NCI-H1436 (cell line): ENCODE results near the gene RNASEH2A.
"Not testable (repeated sequence)": the region's sequence is repeated elsewhere in the genome, so short reads cannot be mapped to it uniquely, and the experiment has no call there.

ENCODE experiments used
- DNase-seq: peaks from one replicate; lab custom pipeline; 2025; lab: John Stamatoyannopoulos, UW

The RNASEH2A gene

DNA sequence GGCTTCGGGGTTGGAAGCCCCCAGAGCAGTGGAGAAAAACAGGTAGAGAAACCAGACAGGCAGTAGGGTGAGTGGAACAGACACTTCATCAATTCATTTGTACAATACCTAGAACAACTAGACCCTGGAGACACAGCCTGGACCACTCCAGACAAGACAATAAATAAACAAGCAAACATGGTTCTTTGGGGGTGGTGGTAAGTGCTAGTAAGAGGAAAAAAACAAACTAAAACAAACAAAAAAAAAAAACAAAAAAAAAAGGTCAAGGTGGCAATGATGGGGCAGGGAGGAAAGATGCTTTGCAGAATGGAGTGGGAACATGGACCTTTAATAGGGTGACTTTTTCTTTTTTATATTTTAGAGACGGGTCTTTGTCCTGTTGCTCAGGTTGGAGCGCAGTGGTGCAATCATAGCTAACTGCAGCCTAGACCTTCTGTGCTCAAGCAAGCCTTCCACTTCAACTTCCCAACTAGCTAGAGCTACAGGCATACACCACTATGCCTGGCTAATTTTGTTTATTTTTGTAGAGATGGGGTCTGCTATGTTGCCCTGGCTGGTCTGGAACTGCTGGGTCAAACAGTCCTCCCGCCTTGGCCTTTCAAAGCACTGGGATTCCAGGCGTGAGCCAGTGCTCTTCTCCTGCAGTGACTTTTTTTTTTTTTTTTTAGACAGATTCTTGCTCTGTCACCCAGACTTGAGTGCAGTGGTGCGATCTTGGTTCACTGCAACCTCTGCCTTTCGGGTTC, 12.0 kb upstream of the RNASEH2A start:
- DNase-seq = no peak

DNA sequence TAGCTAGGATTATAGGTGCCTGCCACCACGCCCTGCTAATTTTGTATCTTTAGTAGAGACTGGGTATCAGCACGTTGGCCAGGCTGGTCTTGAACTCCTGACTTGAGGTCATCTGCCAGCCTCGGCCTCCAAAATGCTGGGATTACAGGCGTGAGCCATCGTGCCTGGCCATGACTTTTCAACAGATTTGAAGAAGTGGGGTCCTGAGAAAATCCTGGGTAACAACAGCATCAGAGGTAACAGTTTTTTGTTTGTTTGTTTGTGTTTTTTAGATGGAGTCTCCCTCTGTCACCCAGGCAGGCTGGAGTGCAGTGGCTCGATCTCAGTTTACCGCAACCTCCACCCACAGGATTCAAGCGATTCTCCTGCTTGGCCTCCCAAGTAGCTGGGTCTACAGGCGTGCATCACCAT, 11.4 kb upstream of the RNASEH2A start:
- DNase-seq = no peak

DNA sequence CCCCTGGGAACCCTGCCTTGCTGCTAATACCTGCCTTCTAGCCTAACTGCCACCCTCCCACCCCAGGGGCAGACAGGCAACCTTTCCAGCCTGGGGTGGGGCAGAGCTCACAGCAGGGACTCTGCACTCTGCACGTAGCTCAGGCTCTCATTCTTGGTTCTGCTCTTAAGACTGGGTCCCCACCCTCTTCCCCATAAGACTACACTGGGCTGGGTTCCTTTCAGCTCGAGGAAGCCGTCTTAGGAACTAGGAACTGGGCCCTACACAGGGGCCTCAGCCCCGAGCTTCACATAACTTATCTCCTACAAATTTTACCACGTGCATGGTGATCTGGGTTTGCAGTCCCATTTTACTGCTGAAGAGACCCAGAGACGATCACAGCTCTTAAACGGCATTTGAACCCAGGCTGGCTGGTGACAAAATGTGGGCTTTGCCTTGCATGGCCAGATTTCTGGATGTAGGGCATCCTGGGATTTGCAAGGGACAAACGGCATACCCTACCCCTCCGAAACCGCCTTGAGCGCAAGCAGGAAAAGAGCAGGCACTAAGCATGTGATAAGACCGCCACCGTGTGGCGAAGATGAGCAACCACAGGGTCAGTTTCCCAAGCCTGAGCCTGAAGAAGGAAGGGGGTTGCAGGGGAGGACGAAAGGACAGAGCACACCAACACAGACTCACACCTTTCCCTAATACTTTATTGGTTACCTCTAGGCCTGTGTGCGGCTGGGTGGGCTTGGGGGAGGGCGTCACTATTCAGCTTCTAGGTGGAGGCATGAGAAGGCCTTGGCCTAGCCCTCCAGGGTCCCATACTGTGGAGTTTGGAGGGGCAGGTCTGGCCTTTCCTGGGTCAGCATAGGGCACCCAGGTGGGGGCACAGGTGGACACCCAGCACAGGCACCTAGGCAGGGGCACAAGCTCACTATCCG, 10.0 kb upstream of the RNASEH2A start:
- DNase-seq = peak; percentile 78

DNA sequence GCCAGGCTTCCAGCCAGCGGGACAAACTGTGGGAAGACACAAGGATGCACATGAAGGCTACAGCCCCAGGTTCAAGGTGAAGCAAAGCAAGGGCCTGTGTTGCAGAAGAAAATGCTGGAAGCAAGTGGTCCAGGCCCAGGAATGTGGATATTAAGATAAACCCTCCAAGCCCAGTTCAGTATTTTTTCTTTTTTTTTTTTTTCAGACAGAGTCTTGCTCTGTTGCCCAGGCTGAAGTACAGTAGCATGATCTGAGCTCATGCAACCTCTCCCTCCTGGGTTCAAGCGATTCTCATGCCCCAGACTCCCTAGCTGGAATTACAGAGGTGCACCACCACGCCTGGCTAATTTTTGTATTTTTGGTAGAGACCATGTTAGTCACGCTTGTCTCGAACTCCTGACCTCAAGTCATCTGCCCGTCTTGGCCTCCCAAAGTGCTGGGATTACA, 9.2 kb upstream of the RNASEH2A start:
- no peak for DNase-seq

DNA sequence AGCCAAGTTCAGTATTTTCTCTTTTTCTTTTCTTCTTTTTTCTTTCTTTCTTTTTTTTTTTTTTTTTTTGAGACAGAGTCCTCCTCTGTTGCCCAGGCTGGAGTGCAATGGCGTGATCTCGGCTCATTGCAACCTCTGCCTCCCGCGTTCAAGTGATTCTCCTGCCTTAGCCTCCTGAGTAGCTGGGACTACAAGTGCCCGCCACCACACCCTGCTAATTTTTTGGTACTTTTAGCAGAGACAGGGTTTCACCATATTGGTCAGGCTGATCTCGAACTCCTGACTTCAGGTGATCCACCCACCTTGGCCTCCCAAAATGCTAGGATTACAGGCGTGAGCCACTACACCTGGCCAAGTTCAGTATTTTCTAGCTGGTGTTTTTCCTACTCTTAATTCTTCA, 8.8 kb upstream of the RNASEH2A start:
- DNase-seq = not testable (repeated sequence)

DNA sequence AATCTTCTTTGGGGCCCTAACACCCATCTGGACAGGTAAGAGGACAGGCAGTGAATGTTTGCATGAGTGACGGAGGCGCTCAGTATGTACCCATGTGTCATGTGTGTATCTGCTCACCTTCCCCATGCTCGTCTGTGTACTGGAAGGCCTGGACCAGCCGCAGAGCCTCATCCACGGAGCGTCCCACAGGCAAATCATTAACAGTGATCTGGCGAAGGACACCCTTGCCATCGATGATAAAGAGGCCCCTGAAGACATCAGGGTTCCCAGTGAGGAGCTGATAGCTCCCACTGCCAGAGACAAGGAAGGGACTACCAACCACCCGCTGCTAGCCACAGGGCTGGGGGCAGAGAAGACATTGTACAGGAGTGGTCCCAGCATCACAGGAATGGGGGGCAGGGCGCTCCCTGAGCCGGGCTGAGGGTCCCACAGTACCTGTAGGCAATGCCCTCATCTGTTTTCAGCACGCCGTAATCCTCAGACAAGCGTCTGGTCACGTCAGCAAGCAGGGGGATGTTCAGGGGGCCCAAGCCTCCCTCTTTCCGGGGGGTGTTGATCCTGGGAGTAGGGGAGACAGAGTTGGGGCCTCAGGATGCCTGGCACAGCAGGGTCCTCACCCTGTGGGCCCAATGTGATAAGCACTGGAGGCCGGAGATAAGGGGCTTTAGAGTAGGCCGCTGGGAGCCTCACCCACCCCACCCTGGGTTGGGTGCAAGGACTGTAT, 6.5 kb upstream of the RNASEH2A start:
- DNase-seq = no peak

DNA sequence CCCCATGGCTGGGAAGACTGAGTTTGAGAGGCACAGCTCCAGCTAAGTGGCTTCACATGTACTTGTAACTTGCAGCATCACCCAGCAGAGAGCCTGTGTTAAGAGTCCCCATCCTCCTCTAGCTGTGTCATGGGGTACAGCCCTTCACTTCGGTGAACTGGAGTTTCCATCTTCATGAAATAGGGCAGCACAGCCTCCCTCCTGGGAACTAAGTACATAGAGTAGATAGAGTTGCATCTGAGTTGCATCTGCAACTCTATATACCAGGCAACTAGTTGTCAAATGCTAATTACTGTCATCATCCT, 6.0 kb upstream of the RNASEH2A start:
- DNase-seq = no peak

DNA sequence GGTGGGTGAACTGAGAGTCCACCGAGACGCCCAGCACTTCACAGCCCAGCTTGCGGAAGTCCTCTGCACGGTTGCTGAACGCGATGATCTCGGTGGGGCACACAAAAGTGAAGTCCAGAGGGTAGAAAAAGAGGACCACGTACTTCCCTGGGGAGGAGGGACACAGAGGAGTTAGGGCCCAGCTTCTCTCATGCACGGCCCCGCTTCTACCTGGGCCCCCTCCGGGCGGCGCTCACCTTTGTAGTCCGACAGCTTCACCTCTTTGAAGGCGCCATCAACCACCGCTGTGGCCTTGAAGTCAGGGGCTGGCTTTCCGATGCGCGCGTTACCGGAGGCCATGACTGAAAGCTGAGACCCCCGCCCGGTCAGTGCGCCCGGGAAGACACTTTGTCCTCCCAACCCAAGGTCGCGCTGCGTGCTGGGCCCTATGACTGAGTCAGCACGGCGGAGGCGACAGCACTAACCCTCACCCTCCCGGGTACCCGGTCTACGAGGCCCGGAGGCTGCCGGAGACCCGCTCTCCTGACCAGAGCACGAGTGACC, 5.4 kb upstream of the RNASEH2A start:
- DNase-seq = no peak

DNA sequence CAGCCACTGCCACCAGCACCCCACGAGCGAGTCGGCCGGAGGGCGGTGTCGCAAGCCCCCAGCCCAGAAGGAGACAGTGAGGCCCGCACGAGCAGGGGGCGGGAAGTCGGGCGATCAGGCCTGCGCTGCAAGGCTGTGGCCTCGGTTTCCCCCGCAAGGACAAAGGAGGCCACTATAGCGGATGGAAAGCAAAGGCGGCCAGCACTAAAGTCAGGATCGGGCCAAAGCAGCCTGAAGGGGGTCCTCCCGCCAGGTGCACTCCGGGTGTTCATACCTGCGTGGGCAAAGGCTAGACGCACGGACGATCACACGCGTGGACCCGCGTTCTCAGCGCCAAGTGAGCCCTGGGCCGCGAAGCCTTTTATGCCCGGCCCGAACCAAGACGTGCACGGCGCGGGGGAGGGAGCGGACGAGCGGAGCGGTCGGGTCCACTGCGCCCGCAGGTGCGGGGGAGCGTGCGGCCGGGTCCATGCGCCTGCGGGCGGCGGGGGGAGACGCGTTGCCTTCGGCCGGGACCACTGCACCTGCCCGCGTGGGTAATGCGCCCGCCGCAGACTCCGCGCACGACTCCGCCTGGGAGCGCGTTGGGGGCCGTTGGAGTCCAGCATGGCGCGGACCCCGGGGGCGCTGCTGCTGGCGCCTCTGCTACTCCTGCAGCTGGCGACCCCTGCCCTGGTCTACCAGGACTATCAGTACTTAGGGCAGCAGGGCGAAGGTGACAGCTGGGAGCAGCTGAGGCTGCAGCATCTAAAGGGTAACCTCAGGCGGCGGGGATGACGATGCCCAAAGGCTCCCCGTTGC, 4.7 kb upstream of the RNASEH2A start, which contains the start of the genes PRDX2 and THSD8:
Gene PRDX2, minus strand, starts transcription at position 335 of the 801 bp plus-strand sequence. CDS start 539 bp downstream, outside the sequence.
Gene THSD8, plus strand, starts transcription at position 604 of the 801 bp plus-strand sequence. Its CDS starts 3 bp downstream, at position 607.
- peak; percentile 88 for DNase-seq

DNA sequence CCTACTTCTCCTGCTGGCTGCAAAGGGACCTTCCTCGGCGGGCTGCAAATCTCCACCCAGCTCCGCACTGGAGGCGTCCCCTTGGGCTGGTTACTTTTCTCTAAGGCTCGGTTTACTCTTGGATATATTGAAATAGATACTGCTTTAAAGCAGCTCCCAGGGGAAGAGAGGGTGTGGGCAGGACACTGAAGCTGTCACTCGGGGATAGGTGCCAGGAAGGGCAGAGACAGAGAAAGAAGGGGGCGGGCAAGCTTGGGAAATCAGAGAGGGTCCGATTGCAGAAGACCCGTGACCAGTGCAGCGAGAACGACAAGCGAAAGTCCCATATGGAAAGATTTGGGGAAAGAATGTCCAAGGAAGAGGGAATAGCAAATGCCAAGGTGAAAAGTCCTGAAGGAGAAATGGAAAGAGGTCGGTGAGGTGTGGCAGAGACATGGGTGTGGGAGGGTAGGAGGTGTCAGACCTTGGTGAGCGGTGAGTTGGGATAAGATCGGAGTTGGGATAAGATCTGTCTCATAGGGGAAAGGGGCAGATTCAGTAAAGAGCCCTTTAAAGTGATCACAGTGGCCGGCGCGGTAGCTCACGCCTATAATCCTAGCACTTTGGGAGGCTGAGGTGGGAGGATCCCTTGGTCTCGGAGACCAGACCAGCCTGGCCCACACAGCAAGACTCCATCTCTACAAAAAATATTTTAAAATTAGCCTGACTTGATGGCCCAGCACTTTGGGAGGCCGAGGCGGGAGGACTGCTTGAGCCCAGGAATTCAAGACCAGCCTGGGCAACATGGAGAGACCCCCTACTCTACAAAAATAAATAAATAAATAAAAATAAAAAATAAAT, 3.9 kb upstream of the RNASEH2A start:
- DNase-seq = no peak

DNA sequence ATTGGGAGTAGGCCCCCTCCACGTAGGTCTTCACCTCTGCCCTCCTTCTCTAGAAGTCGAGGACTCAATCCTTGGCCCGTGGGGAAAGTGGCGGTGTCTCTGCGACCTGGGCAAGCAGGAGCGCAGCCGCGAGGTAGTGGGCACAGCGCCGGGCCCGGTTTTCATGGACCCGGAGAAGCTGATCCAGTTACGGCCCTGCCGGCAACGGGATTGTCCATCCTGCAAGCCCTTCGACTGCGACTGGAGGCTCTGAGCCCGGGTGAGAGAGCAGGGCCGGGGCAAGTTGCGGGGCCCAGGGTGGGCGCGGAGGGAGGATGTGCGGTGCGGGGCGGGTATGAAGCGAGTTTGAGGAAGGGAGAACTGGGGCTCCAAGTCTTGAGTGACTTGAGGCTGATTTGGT, 2.3 kb upstream of the RNASEH2A start:
- DNase-seq = no peak

DNA sequence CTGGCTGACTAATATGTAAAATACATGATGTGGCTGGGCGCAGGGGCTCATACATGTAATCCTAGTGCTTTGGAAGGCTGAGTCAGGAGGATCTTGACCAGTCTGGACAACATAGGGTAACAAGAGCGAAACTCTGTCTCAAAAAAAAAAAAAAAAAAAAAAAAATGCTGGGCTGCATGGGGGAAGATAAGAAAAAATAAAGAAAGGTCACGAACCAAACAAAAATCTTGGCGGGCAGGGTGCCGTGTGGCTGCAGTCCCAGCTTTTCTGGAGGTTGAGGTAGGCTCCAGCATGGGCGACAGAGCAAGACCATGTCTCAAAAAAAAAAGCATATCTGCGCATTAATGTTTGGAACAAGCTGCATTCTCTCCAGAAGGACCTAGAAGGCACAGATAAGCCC, 8.7 kb downstream of the RNASEH2A start:
- DNase-seq = no peak

DNA sequence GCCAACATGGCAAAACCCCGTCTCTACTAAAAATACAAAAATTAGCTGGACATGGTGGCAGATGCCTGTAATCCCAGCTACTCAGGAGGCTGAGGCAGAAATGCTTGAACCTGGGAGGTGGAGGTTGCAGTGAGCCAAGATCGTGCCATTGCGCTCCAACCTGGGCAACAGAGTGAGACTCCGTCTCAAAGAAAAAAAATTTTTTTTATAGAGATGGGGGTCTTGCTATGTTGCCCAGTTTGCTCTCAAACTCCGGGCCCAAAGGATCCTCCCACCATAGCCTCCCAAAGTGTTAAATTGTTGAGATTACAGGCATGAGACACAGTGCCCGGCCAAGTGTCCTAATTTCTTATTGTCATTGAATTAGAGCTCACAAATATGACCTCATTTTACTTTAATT, 10.8 kb downstream of the RNASEH2A start:
- DNase-seq = not testable (repeated sequence)

DNA sequence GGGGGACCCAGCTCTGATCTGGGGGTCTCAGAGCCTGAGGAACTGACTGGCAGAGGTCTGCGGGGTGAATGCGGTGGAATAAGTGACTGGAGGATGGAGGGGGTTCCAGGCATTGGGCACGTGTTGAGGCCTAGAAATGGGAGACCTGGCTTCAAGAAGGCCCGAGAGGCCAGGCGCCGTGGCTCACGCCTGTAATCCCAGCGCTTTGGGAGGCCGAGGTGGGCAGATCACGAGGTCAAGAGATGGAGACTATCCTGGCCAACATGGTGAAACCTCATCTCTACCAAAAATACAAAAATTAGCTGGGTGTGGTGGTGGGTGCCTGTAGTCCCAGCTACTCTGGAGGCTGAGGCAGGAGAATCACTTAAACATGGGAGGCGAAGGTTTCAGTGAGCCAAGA, 11.4 kb downstream of the RNASEH2A start:
- not testable (repeated sequence) for DNase-seq

DNA sequence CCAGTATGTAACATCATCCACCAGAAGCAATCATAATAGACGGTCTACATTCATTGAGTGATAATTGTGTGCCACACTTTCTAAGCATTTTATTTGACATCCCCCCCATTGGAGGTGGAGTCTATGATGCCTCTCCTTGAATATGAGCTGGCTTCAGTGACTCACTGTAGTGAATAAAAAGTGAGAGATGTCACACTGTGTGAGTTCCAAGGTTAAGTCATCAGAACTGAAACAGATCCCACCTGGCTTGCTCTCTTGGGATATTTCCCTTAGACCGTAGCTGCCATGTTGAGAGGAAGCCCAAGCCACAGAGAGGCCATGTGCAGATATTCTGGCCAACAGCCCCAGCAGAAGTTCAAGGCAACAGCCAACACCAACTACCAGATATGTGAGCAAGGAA, 15.4 kb downstream of the RNASEH2A start:
- DNase-seq = no peak

DNA sequence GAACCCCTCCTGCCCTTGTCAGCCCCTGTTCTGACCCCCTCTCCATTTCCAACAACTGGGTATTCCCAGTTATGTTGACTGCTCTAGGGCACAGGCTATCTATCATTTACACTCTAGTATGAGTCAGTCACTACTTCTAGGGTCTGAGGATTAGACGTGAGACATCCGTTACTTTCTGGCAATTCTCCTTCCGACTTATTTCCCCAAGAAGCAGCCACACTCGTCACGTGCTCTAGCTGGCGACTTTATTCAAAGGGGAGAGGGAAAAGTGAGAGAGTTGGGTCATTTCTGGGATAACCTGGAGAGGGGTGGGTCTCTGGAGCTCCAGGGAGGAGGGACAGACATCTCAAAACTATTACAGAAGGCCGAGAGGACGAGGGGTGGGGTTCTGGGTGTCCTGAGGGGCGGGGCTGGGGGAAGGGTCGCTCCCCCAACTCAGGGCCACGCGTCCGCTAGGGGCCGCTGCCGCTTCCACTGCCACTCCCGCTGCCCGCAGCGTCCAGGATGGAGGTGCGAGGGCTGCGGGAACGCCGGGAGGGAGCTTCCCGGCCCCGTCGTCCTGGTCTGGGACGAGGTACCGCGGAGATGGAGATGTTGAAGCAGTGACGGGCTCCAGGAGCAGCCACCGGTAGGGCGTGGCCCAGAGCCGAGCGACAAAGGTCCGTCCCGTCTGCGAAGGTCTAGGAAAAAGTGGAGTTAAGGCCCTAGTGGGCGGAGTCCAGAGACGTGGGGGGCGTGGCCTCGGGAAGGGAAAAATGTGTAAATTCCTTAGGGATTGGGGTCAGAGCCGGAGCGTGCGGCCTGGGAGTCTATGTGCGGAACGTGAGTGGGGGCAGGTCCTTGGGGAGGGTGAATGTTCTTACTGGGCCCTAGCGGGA, 19.1 kb downstream of the RNASEH2A start:
- no peak for DNase-seq

DNA sequence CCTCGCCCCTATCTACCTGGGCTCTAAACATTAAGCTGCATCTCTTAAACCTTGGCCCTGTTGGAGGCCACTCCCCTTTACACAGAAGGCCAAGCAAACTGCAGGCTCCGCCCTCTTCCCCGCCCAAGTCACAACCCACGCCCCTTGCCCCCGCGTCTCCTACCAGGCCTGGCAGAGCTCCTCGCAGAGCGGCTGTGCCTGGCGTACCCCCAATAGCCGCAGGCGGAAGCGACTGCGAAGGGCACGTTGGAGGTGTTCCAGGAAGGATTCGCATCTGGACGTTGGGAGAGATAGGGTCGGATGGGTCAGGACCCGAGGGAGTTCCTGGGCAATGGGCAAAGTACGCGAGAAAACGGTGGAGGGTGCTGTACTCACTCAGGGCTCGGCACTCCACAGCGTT, 22.1 kb downstream of the RNASEH2A start:
- DNase-seq = peak; percentile 84

DNA sequence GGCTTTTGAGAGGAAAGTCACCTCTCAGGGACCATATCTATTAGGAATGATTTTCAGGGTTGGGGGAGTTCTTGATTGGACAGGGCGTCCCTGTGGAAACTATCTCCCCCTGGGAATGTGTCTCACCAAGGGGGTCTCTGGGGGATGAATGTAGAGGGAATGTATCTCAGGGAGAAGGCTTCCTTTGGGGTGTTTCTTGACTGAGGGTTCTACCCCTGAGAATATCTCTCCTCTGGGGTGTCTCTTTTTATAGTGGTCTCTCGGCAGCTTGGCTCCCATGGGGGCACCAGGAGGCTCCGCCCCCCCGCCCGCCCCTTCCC, 27.0 kb downstream of the RNASEH2A start:
- no peak for DNase-seq
